GM19372 (cell line): ENCODE data around the gene SELENON.

Source experiments
- ATAC-seq: cut with Tn5 transposase; IDR thresholded peaks from one replicate; pipeline ENCODE4 v1.9.1; 2021; ENCODE audit warnings: mild to moderate bottlenecking, low read depth, moderate library complexity; ENCODE audit not compliant: unreplicated experiment

SELENON gene, protein sequence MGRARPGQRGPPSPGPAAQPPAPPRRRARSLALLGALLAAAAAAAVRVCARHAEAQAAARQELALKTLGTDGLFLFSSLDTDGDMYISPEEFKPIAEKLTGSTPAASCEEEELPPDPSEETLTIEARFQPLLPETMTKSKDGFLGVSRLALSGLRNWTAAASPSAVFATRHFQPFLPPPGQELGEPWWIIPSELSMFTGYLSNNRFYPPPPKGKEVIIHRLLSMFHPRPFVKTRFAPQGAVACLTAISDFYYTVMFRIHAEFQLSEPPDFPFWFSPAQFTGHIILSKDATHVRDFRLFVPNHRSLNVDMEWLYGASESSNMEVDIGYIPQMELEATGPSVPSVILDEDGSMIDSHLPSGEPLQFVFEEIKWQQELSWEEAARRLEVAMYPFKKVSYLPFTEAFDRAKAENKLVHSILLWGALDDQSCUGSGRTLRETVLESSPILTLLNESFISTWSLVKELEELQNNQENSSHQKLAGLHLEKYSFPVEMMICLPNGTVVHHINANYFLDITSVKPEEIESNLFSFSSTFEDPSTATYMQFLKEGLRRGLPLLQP

DNA sequence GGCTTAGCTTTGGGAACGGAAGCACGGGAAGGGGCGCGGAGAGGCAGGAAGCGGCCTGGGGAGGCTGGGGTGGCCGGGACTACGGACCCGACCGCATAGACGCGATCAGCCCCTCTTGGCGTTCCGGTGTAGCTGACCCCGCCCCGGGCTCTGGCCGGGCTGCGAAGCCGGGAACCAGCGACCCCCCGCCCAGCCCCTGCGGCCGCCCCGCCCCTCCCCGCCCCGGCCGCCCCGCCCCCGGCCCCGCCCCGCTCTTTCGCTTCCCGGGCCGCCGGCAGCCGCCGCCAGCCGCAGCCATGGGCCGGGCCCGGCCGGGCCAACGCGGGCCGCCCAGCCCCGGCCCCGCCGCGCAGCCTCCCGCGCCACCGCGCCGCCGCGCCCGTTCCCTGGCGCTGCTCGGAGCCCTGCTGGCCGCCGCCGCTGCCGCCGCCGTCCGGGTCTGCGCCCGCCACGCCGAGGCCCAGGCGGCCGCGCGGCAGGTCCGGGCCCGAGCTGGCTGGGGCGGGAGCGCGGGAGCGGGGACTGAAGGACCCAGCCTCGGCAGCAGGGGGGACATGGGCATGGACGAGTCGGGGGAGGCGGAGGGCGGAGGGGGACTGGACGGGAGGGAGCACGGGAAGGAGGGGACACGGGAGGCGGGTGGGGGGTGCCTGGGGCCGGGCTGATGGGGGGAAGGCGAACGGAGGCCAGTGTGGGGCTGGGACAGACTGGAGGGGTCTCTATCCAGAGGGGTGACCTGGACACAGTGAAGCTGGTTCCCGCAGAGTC, at the start of gene SELENON:
TSS of gene SELENON (plus strand) at position 259 of the 768 bp plus-strand sequence. CDS start at position 297, 38 bp downstream.
- no peak for ATAC-seq

DNA sequence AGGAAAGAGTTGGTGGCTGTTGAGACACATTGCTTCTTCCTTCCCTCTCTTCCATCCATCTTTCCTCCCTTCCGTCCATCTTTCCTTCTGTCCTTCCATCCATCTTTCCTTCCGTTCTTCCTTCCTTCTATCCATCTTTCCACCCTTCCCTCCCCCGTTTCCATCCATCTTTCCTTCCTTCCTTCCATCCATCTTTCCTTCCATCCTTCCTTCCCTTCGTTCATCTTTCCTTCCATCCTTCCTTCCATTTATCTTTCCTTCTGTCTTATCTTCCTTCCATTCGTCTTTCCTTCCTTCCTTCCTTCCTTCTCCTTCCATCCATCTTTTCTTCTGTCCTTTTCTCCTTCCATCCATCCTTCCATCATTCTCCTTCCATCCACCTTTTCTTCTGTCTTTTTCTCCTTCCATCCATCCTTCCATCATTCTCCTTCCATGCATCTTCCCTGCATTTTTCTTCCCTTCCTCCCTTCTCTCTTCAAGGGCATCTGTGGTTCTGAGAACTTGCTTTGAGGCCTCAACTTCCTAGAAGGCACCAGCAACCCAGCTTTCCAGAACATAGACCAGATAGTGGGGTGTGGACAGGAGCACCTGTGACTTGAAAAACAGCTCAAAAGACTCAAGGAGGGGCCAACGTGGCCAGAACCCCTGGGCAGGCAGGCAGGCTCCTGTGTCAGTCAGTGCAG, 48.9 kb upstream of the SELENON start:
- no peak for ATAC-seq

DNA sequence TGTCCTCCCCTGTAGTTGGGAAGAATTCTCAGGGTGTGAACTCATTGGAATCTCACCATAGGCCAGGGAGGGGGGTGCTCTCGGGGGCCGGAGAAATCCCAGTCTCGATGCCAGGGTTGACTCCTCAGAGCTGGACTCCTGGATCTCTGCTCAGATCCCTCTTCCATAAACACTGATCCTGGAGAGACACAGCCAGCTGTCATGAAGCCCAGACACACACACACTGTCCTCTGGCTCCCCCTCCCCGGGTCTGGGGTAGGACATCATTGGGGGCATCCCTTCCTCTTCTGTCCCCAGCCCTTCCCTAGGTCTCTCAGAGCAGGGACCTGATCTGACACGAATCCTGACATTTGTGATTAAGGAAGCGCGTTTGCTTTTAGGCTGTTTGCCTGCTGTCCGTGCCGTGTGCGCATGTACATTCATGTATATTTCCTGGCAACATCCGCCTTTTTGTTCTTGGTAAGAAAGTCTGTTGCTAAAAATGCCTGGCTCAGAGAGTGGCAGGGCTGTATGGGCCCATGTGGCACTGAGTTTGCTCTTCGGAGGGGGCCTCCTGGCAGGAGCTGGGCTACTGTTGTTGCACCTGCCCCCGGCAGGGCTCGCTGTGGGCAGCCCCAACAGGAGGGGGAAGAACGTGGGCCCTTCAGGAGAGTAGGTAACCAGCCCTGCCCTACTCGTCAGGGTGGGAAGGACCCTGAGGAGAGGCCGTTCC, 45.4 kb upstream of the SELENON start:
- ATAC-seq, result no peak

DNA sequence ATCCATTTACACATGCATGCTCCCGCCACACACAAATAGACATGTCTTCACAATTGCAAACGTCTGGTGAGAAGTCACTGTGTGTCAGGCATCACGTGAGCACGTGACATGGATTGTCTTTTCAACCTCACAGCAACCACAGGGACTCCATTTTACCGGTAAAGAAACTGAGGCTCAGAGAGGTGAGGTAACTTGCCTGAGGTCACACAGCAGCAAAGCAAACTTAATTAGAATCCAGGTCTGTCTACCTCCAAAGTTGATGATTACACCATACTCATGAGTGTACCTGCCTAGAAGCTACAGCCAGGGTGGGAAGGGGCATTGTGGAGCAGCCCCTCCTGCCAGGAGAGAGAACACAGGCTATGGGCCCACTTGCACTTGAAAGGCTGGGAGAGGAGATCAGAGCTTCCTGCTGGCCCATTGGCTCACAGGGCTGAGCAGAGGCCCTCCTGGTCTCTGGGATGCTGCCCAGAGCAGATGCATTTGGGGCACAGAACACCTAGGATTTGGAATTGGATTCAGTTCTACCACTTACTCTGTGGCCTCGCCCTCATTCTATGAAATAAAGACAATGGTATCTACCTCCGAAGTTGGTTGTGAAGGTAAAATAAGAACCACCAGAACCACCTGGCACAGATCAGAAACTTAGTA, 44.4 kb upstream of the SELENON start:
- ATAC-seq, result no peak

DNA sequence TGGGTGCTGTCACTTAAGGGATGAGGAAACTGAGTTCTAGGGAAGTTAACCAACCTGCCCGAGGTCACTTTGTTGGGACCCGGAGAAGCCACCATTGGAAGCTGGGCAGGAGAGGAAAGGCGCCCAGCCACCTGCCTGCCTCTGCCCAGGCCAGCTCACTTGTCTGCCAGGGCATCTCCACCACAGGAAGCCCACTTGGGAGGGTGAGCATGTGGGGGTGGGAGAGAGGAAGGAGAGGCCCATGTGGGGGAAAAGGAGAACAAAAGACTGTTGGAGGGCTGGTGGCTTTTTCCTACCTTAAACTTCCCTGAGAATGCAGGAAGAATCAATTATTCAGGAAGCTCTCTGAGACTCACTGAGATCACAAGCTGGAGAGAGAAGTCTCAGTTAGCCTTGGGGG, 43.8 kb upstream of the SELENON start:
- no peak for ATAC-seq

DNA sequence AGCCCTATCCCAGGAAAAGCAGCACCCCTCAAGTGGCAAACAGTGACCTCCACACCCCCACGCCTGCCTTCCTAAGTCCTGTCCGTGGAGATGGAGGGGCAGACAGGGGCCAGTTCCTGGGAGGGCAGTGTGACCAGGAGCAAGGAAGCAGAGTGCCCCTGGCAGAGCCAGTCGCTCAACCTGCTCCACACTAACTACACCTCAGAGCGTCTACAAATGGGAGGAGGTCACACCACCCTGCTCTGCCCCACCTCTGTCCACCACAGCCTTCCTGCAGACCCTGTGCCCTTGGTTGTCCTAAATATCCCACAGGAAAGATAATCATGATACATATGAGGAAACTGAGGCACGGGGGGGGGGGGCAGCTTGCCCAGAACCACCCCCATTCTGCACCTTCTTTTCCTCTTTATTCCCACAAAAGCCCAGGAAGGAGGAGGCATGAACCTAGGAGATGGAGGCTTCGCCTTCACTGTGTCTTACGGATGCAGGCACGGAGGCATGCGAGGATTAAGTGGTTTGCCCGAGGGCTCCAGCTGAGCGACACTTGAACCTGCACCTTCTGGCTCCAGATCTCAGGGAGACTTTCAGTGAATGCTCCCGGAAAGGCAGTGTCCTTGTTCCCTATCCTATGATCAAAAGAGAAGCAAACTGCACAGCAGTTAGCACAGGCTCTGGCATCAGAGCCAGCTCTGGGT, 42.7 kb upstream of the SELENON start:
- ATAC-seq, result no peak

DNA sequence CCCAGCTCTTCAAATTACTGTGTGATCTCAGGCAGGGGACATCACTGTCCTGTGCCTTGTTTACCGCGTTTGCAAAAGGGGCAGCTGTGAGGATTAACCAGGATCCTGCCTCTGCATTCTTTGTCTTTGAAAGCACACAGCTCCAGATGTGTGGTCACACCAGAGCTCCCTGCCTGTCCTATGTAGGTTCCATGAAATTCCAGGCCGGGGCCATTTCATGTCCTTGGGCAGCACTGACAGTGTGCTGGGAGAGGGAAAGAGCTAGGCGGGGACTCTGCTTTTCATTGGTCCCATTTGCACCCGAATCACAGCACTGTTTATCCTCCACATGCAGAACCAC, 42.2 kb upstream of the SELENON start:
- ATAC-seq, result no peak

DNA sequence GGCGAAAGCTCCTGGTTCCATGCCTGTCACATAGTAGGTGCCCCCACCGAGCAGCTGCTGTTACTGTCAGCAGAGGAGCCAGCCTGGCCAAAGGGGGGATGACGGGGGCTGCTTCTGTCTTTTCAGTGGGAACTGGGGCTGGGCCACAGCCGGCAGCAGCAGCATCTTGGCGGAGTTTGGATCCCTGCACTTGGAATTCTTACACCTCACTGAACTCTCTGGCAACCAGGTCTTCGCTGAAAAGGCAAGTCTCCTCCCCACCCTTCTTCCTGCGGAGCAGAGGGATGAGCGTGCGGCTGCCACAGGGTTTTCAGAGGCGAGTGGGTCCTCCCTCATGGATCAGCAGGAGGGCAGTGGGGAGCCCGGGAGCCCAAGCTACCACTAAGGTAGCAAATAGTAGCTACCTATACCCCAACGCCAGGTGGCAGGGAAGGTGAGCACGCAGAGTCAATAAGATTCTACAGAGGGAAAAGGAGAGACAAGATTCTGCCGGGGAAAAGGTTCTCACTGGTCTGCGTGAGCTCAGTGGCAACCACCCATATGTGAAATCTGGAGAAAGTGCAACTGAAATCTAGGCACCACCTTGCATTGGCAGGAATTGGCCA, 41.4 kb upstream of the SELENON start:
- ATAC-seq, result no peak

DNA sequence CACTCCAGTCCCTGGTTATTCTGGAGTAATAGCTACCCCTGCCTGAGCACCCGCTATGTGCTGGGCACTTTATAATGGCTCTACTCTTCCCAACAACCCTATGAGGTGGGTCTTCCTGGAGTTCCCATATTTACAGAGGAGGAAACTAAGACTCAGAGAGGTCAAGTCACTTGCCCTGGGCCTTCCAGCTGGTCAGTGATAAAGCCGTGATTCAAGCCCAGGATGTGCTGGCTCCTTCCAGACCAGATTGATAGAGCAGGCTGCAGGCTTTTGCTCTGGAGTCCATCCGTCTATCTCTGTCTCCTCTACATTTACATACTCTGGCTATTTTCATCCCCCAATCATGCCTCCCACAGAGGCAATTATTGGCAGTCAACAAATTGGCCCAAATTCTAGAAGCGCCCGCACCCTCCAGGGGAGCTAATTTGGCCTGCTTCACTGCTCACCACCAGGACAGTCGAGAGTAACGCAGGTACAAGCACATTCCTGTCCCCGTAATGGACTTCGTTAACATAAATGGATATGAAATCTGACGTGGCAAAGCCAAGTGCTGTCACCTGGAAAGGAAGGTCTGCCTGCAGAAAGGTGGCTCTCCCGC, 39.8 kb upstream of the SELENON start:
- no peak for ATAC-seq

DNA sequence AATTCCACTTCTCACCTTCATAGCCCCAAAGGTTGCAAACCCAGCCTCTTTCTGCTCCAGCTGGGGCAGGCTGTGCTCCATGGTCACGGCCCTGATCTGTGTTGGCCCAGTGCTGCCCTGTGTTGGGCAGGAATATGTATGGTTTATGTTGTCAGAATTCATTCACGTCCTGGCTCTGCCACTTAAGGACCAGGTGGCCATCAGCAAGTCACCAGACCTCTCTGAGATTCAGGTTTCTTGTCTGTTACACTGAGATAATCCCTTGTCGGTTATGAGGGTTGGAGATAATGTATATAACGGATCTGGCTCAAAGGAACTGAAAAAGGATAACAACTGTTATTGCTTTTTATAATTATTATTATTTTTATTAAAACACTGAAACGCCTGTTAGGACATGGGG, 39.1 kb upstream of the SELENON start:
- no peak for ATAC-seq

DNA sequence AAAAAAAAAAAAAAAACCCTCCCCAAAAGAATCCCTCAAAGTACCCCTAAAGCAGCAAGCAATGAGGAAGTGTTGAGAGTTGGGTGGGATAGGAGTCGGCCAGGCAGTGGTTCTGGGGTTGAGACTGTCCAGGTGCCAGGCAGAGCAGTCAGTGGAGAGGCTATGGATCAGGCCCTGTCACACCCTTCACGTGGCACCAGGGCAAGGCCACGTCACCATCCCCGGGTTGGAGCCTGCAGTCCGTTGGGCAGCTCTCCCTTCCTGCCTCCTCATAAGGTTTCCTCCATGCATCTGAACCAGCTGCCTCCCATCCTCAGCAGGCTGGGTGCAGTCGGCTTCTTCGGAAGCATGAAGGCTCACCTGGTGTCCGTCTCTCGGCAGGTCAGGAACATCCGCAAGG, 36.5 kb upstream of the SELENON start:
- no peak for ATAC-seq

DNA sequence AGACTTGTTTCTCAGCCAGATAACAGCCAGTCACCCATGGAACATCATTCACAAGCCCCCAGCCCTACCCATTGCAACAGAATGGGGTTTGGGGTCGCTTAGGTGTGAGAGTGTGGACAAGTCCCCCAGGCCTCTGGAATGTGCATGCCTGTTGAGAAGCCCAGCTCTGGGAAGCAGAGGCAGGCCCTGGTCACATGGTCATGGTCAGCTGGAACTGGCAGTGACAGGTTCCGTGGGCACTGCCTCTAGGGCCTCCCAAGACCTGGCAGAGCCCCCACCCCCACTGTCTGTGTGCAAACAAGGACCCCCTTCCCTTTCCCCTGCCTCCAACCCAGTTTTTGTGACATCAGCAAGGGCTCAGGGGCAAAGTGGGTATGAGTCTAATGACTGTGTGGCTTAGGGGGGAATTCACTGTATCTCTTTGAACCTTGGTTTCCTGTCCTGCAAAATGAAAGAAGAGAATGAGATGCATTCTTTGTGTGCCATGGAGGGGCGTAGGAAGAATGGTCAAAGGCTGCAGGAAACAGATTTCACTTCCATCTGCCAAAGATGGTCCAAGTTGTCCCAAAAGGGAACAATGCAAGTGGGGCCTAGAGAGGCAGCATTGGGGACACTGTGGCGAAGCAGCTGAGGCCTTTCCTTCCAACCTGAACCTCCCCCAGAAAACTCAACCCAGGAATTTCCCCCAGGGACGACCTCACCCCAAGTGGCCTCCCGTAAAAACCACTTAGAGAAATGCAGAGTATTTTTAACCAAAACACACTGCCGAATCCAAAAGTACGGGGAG, 34.7 kb upstream of the SELENON start:
- no peak for ATAC-seq

DNA sequence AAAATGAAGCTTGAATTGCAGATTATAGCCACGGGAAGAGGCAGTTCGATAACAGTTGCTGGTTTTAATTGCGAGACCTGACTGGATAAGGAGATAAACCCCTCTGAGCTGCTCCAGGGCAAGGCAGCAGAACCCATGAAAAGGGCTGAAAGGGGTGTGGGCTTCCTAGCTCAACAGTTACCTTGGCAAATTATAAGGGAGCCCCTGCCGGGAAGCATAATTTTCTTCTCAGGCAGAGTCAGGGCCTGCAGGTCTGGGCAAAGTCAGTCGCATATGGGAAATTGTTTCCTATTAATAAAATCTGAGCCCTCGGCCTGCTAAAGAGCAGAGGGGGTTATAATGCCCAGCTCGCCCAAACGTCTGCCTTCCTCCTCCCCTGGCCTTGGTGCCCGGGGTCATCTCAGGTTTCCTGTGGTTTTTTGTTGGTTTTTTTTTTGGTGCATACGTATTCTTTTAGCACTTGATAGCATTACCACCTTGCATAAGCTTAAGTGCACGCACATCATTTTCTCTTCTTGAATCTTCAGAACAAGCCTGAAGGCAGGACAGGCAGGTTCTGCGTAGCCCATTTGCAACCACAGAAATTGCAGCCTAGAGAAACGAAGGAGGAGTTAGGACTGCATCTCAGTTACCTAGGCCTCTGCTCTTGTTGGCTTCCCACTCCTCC, 33.9 kb upstream of the SELENON start:
- ATAC-seq, result no peak

DNA sequence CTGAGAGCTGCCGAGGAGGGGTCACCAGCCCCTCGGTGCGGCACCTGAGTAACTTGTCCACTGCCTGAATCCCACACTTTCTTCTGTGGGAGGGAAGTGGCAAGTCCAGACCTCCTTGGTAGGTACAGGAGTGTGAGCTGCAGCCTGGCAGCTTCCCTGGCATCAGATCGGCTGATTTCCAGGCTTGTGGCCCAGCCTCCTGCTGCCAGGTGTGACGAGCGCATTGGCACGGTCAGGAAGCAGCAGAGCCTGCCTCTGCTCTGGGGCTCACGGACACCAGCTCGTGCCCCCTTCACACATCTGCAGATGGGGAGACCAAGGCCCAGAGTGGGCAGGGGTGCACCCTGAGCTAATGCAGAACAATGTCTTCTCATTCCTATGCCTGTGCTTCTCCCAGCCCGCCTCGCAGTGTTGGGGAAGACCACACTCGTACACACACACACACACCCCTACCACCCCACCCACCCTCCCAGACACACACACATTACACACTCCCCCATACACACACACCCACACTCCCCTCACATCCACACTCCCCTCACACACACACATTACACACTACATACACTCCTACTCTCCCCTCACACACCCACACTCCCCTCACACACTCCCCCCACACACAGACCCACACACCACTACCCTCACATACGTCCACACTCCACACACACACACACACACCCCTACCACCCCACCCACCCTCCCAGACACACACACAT, 33.1 kb upstream of the SELENON start:
- ATAC-seq, result no peak

DNA sequence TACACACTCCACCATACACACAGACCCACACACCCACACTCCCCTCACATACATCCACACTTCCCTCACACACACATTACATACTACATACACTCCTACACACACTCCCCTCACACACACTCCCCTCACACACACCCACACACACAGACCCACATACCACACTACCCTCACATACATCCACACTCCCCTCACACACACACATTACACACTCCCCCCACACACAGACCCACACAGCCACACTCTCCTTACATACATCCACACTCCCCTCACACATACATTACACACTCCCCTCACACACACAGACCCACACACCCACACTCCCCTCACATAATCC, 32.6 kb upstream of the SELENON start:
- no peak for ATAC-seq

DNA sequence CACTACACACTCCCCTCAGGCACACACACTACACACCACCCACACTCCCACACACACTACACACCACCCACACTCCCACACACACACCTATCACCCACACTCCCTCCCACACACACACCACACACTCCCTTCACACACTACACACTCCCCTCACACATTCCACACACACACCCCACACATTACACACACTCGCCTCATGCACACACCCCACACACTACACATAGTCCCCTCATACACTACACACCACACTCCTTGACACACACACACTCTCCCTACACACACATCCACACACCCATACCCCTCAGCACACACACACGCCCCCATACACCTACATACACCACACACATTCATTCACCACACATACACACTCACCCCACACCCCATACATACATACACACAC, 31.0 kb upstream of the SELENON start:
- no peak for ATAC-seq
